ENCODE measurements around the gene CNGA3. TPM values are rescaled to one million over a fixed set of nuclear protein-coding genes. Genes with fewer than 3 reads are reported as not detected.

Gene CNGA3
- total and polyA plus RNA-seq, 2 donors (not counting 3 experiments of a cell fraction or from before 2014, with no cell fraction given), result not detected

- BruUV-seq (replicated peaks), result no TSS peak
- Histone ChIP-seq H3K36me3 (ENCODE audit: control insufficient read depth in 2 of 2, extremely low read depth in 1 of 2, insufficient read depth in 2 of 2, low read length in 2 of 2) (no peaks in the 10 kb centered on the region), H3K79me2 (ENCODE audit: control insufficient read depth, insufficient read depth, low read length) (no peaks in the 10 kb centered on the region), H3K9me1 (replicated peaks; ENCODE audit: control insufficient read depth, extremely low read depth, insufficient read depth, low read length) (no peaks in the 10 kb centered on the region), H3K9ac (replicated peaks; ENCODE audit: extremely low read depth, insufficient read depth, low read length) (no peak overlapping the region), H3K4me3 (replicated peaks in 1 of 3; ENCODE audit: insufficient read depth in 1 of 3, low read depth in 1 of 3, low read length in 3 of 3) (no peak overlapping the region), H4K20me1 (replicated peaks; ENCODE audit: control insufficient read depth, extremely low read depth, insufficient read depth, low read length) (no peaks in the 10 kb centered on the region), H3K4me2 (ENCODE audit: insufficient read depth, low read length) (no peak overlapping the region), H3K27me3 (ENCODE audit: control insufficient read depth in 2 of 2, insufficient read depth in 2 of 2, low read length in 2 of 2) (peaks cover 17% of the 10 kb centered on the region in 2 experiments), H2AFZ (ENCODE audit: low read depth, low read length) (no peak overlapping the region), H3K27ac (ENCODE audit: insufficient read depth, low read depth, low read length) (no peak overlapping the region), H3K4me1 (ENCODE audit: control insufficient read depth, extremely low read depth, insufficient read depth, low read length) (no peaks in the 10 kb centered on the region), H3K9me3 (replicated peaks; ENCODE audit: control insufficient read depth, insufficient read depth, low read length) (no peaks in the 10 kb centered on the region)
- dilution Hi-C loops (cut with MboI; ENCODE audit: extremely low pct_ligation_motif_present, low sequenced_read_pairs) (no loop called here), intact Hi-C loops (cut with micrococcal nuclease) (no loop called here)
- DNase-seq (ENCODE audit: low read depth, low spot score) (no peak), FAIRE-seq (no peak)
- no peak for TF ChIP-seq MYC (IDR thresholded peaks at IDR 0.05; ENCODE audit: low read depth, low read length)
- TF ChIP-seq POLR2AphosphoS5 (IDR thresholded peaks at IDR 0.05; ENCODE audit: insufficient read depth, low read depth, low read length), result no peak
- no peak for TF ChIP-seq POLR2A (IDR thresholded peaks at IDR 0.05; ENCODE audit: low read depth, low read length)
- TF ChIP-seq FOS (IDR thresholded peaks at IDR 0.05; ENCODE audit: borderline replicate concordance, insufficient read depth, low read length), result no peak
- TF ChIP-seq CTCF (IDR thresholded peaks at IDR 0.05; ENCODE audit: extremely low read depth in 1 of 2, insufficient read depth in 1 of 2, low read depth in 1 of 2, low read length in 2 of 2), result no peak
- TF ChIP-seq EZH2 (IDR thresholded peaks at IDR 0.05; ENCODE audit: borderline replicate concordance, low read depth, low read length, severe bottlenecking), result no peak
- TF ChIP-seq JUN (IDR thresholded peaks at IDR 0.05; ENCODE audit: borderline replicate concordance, insufficient read depth, insufficient read length, low read depth), result no peak
- no peak for TF ChIP-seq GATA2 (IDR thresholded peaks at IDR 0.05; ENCODE audit: insufficient read depth, insufficient read length, low read depth, low read length)
- TF ChIP-seq, protein P1, sequence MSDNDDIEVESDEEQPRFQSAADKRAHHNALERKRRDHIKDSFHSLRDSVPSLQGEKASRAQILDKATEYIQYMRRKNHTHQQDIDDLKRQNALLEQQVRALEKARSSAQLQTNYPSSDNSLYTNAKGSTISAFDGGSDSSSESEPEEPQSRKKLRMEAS (IDR thresholded peaks at IDR 0.05; ENCODE audit: insufficient read depth, insufficient read length), result no peak
- CTCF ChIA-PET, result interaction anchor here (1.8 kb wide), 1 partner anchor 13 kb away, joined by 6 read pairs; no protein-coding TSS in a partner anchor
- POLR2A ChIA-PET, result no interaction called here
Observed at GRCh38 chr2:98372121-98372520, 25.9 kb downstream of the CNGA3 start.
